NCI-H2107 (cell line): Measurements from ENCODE around the gene SPEG.

ENCODE experiments used
- DNase-seq: peaks from one replicate; lab custom pipeline; 2025; lab: John Stamatoyannopoulos, UW

Gene SPEG

DNA sequence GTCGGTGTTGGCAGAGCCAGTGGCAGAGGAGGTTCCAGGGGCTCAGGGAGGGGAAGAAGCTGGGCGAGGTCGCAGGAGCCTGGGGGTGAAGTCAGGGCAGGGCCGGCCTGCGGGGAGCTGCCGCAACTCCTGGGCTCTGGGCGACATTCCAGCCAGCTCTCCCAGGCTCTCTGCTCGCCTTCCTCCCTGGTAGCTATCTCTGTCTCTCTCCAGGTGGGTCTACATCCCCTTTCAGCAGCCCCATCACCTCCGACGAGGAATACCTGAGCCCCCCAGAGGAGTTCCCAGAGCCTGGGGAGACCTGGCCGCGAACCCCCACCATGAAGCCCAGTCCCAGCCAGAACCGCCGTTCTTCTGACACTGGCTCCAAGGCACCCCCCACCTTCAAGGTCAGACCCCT, 27.0 kb downstream of the SPEG start:
- DNase-seq, result no peak

DNA sequence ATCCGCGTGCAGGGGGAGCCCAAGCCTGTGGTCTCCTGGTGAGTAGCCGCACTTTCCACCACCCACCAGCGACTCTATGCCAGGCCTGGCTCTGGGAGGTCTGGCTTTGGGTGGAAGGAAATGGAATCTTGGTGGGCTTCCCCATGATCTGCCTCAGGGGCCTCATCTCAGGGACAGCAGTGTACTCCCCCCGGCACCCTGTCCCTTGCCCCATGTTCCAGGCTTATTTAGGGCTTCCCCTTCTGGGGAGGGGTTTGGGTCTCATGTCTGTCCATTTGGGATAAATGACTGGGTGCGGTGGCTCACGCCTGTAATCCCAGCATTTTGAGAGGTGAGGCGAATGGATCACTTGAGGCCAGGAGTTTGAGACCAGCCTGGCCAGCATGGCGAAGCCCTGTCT, 27.7 kb downstream of the SPEG start:
- no peak for DNase-seq

- no peak for DNase-seq
Measured at GRCh38 chr2:219464286-219465032, 29.8 kb downstream of the SPEG start.

DNA sequence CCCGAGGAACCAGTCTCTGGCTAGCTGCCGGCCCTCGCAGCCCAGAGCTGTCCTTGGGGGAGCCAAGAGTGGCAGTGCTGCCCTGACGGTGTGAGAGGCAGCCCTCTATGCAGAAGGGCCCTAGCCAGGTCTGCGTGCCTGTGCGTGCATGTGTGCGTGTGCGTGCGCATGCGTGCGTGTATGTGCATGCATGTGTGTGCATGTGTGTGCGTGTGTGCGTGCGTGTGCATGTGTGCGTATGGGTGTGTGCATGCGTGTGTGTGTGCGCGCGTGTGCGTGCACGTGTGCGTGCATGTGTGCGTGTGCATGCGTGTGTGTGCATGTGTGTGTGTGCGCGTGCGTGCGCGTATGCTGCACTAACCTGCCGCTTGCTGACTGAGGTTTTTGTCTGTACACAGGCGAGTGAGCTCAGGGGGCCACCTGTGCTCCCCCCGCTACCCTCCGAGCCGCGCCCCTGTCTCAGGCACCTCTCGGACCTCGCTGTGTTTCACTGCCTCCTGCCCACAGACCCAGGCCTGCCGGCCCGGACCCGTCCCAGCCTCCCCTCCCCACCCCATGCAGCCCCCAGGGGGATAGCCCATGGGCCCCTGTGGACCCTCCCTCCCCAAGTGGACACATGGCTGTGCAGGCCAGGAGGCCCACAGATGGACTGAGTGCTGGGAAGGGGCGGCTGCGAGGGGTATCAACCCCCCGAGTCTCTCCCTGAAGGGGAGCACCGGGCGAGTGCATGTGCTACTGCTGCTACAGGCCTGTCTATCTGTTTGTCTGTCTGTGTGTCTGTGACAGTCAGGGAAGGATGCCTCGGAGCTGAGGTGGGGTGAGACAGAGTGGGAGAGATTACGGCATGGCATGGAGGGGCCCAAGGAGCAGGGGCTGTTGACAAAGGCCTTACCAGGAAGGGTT, 31.3 kb downstream of the SPEG start:
- no peak for DNase-seq

GRCh38 chr2:219466816-219467735, 32.4 kb downstream of the SPEG start:
- DNase-seq, result no peak

DNA sequence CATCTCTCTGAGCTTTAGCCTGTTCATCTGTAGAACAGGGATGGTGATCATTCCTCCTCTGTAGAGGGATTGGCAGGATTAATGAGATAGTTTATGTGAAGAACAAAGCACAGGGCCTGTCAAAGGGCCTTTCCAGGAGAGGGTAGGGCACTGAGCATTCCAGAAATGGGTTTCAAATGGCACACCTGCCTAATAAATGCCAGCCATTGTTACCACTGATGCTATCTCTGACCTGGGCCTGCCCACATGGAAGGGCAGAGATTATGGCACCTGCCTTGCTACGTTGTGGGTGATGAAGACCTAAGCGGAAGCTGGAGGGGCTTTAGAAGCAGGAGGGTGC, 33.1 kb downstream of the SPEG start:
- DNase-seq, result no peak

DNA sequence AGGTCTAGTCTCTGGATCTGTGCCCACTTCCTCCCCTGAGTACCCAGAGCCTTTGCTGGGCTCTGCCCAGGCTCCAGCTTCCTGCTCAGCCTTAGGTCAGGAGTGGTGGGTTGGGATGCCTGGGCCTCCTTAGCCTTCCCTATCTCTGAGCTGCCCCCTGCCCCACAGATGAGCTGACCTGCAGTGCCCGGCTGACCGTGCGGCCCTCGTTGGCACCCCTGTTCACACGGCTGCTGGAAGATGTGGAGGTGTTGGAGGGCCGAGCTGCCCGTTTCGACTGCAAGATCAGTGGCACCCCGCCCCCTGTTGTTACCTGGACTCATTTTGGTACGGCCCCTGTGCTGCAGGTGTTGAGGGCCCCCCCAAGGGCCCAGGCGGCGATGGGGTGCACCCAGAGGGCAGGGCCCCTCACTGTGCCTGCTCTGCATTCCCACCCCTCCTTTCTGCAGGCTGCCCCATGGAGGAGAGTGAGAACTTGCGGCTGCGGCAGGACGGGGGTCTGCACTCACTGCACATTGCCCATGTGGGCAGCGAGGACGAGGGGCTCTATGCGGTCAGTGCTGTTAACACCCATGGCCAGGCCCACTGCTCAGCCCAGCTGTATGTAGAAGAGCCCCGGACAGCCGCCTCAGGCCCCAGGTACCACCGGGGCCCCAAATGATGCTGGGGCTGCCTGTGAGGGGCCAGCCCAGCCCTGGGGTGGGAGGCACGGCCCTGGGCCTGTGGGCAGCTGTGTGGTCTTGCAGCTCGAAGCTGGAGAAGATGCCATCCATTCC, 34.0 kb downstream of the SPEG start:
- DNase-seq, result no peak

GRCh38 chr2:219469186-219469724, 34.6 kb downstream of the SPEG start:
- DNase-seq, result no peak

DNA sequence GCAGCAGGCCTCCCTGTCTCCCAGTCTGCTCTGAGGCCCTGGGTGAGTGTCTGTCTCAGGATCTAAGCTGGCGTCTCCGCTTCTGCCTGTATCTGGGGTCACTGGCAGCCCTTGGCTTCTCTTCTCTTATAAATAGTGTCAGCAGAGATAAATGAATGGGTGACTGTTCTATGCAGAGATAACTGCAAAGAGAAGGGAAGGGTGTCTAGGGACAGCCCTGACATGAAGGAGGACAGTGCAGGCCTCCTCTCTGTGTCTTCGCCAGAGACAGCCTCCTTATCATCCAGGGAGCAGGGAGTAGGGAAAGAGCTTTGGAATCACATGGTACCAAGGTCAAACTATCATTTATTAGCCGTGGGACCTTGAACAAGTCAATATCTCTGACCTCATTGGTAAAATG, 35.8 kb downstream of the SPEG start:
- DNase-seq, result no peak

- DNase-seq, result no peak
Measured at GRCh38 chr2:219471476-219472371, 37.1 kb downstream of the SPEG start.

GRCh38 chr2:219472629-219473187, 38.1 kb downstream of the SPEG start:
- DNase-seq, result no peak

GRCh38 chr2:219473511-219473910, 38.9 kb downstream of the SPEG start:
- DNase-seq, result no peak

DNA sequence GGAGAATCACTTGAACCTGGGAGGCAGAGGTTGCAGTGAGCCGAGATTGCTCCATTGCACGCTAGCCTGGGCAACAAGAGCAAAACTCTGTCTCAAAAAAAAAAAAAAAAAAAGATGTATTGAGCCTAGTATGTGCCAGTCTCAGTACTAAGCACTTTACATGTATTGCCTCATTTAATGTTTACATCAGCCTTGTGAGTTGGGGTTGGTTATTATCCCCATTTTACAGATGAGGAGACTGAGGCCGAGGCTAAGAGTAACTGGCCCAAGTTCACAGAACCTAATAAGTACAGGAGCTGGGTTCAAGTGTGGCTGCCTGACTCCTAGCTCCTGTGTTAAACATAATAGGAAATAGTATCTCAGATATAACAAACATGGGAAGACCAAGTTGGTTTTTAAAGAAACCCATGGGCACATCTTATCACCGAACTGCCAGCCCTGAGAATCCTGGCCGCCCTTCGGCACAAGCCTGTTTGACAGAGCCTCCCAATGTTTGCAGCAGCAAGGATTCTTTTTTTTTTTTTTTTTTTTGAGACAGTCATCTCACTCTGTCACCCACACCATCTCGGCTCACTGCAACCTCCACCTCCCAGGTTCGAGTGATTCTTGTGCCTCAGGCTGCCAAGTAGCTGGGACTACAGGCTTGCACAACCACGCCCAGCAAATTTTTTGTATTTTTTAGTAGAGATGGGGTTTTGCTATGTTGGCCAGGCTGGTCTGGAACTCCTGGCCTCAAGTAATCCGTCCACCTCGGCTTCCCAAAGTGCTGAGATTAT, 39.8 kb downstream of the SPEG start:
- no peak for DNase-seq

GRCh38 chr2:219475278-219475677, 40.6 kb downstream of the SPEG start:
- no peak for DNase-seq

- DNase-seq, result no peak
Measured at GRCh38 chr2:219475697-219476651, 41.3 kb downstream of the SPEG start.

DNA sequence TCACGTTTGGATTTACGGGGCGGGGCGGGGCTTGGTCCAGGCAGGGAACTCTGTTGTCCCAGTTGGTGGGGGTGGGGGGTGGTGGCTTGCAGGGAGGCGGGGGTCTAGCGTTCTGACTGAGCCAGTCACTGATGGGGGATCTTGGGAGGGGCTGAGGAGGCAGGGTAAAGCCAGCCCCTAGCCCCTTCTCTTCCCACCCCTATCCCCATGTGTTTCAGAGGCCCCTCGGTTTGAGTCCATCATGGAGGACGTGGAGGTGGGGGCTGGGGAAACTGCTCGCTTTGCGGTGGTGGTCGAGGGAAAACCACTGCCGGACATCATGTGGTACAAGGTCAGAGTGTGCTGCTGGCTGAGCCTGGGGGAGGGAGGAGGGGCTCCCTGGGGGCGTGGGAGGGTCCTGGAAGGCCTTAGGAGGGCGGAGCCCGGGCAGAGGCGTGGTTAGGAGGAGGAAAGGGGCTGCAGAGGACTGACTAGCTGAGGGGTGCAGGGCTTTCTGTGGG, 42.1 kb downstream of the SPEG start:
- DNase-seq, result no peak

DNA sequence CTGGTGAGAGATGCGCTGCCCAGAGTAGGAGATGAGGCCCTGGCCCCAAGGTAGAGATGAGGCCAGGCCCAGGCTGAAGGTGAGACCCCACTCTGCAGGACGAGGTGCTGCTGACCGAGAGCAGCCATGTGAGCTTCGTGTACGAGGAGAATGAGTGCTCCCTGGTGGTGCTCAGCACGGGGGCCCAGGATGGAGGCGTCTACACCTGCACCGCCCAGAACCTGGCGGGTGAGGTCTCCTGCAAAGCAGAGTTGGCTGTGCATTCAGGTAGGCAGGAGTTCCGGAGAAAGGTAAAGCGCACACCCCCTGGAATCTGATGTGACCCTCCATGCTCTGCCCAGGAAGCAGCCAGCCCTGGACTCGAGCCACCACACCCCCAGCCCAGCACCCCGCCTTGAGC, 42.5 kb downstream of the SPEG start:
- no peak for DNase-seq

DNA sequence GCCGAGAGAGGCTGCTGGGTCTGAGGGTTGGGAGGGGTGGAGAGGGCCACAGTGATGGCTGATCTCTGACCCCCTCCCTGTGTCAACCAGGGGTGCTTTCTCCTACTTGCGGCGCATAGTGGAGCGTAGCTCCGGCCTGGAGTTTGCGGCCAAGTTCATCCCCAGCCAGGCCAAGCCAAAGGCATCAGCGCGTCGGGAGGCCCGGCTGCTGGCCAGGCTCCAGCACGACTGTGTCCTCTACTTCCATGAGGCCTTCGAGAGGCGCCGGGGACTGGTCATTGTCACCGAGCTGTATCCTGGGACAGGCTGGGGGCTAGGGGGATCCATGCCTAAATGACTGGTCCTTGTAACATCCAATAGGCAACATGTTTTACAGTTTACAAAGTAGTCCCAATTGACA, 43.2 kb downstream of the SPEG start:
- no peak for DNase-seq
